Measurements from ENCODE around the gene MOB3B.

DNA sequence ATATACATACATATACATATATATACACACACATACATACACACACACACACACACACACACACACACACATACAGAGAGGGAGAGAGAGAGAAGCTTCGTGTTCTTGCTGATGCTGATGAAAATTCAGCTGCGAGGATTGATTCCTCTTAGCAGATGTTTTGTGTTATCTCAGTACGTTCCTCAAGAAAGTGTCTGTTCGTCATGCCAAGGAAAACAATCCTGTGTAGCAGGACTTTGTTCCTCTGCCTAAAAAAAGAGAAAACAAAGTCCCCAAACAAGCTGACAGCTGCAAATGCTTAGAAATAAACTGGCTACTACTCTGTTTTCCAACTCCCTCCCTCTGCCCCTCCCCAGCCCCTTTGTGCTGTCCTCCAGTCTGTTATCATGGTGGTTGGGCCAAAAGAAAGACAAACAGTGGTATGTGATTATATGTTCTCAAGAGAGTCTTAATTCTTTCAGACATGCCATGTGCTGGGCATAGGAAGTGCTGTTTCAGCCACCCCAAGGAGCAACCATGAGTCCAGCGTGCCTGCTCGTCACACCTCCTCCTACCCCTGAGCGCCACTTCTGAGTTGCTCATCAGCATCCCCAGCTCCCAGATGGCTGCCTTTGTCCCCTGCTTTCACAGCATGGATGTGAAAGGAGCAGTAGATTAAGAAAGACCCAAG is 161.2 kb downstream of the MOB3B start:
- TF ChIP-seq CTCF (IDR thresholded peaks at IDR 0.05): no peak
- TF ChIP-seq POLR2A (IDR thresholded peaks at IDR 0.05): no peak
